GM23248 (cell line): ENCODE results near the gene BDNF. TPM values are rescaled to one million over a fixed set of nuclear protein-coding genes. Genes with fewer than 3 reads are reported as not detected.
"Not testable (repeated sequence)": the region's sequence is repeated elsewhere in the genome, so short reads cannot be mapped to it uniquely, and the experiment has no call there.

Source experiments
- DNase-seq: peaks from one replicate; pipeline ENCODE4 v3.0.0-alpha.2; 2015
- H2AFZ ChIP-seq: fragments of 200-600 bp; sonication (generic); 2 replicates; pipeline ENCODE4 v1.6.1; 2016; ENCODE audit warnings: antibody characterized with exemption
- H3F3A ChIP-seq: fragments of 200-600 bp; sonication (generic); 2 replicates; pipeline ENCODE4 v1.6.1; 2016; ENCODE audit warnings: mild to moderate bottlenecking, antibody characterized with exemption, mixed run types; ENCODE audit not compliant: insufficient read depth
- H3K27ac ChIP-seq: fragments of 200-600 bp; sonication (generic); 2 replicates; pipeline ENCODE4 v1.5.1; 2016; ENCODE audit warnings: mild to moderate bottlenecking
- H3K27me3 ChIP-seq: fragments of 200-600 bp; sonication (generic); replicated peaks from 2 replicates; pipeline ENCODE4 v1.6.1; 2016; ENCODE audit warnings: mild to moderate bottlenecking; ENCODE audit not compliant: insufficient read depth
- H3K36me3 ChIP-seq: fragments of 200-600 bp; sonication (generic); 2 replicates; pipeline ENCODE4 v1.6.1; 2016; ENCODE audit warnings: low read depth, mild to moderate bottlenecking
- H3K4me1 ChIP-seq: fragments of 200-600 bp; sonication (generic); 2 replicates; pipeline ENCODE4 v1.6.1; 2016; ENCODE audit warnings: mild to moderate bottlenecking; ENCODE audit not compliant: insufficient read depth
- H3K4me2 ChIP-seq: fragments of 200-600 bp; sonication (generic); one replicate; pipeline ENCODE4 v1.6.1; 2016; ENCODE audit warnings: mild to moderate bottlenecking; ENCODE audit not compliant: unreplicated experiment
- H3K4me3 ChIP-seq: fragments of 200-600 bp; sonication (generic); 2 replicates; pipeline ENCODE4 v1.5.1; 2016; ENCODE audit warnings: mild to moderate bottlenecking
- H3K79me2 ChIP-seq: fragments of 200-600 bp; sonication (generic); 2 replicates; pipeline ENCODE4 v1.6.1; 2016; ENCODE audit warnings: mild to moderate bottlenecking; ENCODE audit not compliant: insufficient read depth
- H3K9ac ChIP-seq: fragments of 200-600 bp; sonication (generic); 2 replicates; pipeline ENCODE4 v1.6.1; 2016; ENCODE audit warnings: mild to moderate bottlenecking
- H3K9me2 ChIP-seq: fragments of 200-600 bp; sonication (generic); 2 replicates; pipeline ENCODE4 v1.6.1; 2016; ENCODE audit warnings: mixed run types, mild to moderate bottlenecking, moderate library complexity; ENCODE audit not compliant: insufficient read depth
- H3K9me3 ChIP-seq: fragments of 200-600 bp; sonication (generic); one replicate; pipeline ENCODE4 v1.6.1; 2017; ENCODE audit warnings: low read depth
- H4K20me1 ChIP-seq: fragments of 200-600 bp; sonication (generic); 2 replicates; pipeline ENCODE4 v1.6.0; 2016; ENCODE audit not compliant: insufficient read depth
- EZH2 ChIP-seq: fragments of 200-600 bp; sonication (generic); IDR thresholded peaks from 2 replicates; pipeline ENCODE4 v1.6.1; 2018; ENCODE audit warnings: antibody characterized with exemption, mild to moderate bottlenecking; ENCODE audit not compliant: insufficient read depth, poor library complexity, severe bottlenecking
- EZH2phosphoT487 ChIP-seq: fragments of 200-600 bp; sonication (generic); IDR thresholded peaks from 2 replicates; pipeline ENCODE4 v1.6.1; 2018; ENCODE audit warnings: antibody characterized with exemption, moderate library complexity, mild to moderate bottlenecking, low read depth; ENCODE audit not compliant: insufficient read depth
- WGBS, 2 experiments: methylation state at CpG; one replicate each; pipeline ENCODE4 v1.1.6; 2015 to 2017; ENCODE audit warnings: low lambda C conversion rate in 2 of 2, low coverage in 1 of 2; ENCODE audit errors: missing lambda C conversion rate in 2 of 2; 5-methylcytosine and 5-hydroxymethylcytosine counted together
- in situ Hi-C: fragments of 300-500 bp; cut with MboI; formaldehyde crosslinking; loops from 2 replicates; pipeline ENCODE4 v1.15.0; 2020
- polyA plus RNA-seq: library from polyadenylated mRNA; unstranded; fragments of >200 nt; fragmentation: Nextera tagmentation; extraction: Ambion mirVana; gene quantifications from 2 replicates; pipeline ENCODE4 v1.2.1, GENCODE V29; 2016
- total RNA-seq: library from RNA; depleted of rRNA; stranded (reverse); fragments of >200 nt; shearing (Covaris generic); gene quantifications from 2 replicates; pipeline ENCODE4 v1.2.3, GENCODE V29; 2014

The BDNF gene
- total and polyA plus RNA-seq, 2 experiments from 2014 or later = 58.1 to 63.6 TPM

DNA sequence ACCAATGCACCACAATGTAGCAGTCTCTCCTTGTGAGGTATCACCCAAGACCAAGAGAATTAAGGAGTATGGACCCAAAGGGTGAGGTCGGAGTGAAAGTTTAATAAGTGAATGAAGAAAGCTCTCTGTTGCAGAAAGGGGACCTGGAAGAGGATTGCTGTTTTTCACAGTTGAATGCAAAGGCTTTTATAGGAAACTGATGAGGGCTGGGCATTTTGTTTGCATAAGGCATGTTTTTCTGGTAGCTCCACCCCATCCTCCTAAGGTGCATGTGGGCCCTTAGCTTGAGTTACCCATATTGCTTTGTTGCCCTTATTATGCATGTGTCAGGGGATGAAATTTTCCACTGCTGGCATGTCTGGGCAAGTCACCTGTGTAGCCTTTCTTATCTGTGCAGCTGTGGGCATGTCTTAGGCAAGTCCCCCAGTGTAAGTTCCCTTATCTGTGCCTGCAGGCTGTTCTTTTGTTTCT is 64.7 kb downstream of the BDNF start:
- DNase-seq = no peak
- Histone ChIP-seq H3F3A (no peaks in the 10 kb centered on the region), H3K9ac (no peak overlapping the region), H4K20me1 (no peaks in the 10 kb centered on the region), H3K4me2 (no peak overlapping the region), H3K27ac (no peak overlapping the region), H3K4me1 (no peaks in the 10 kb centered on the region), H2AFZ (no peak overlapping the region), H3K9me3 (no peaks in the 10 kb centered on the region), H3K27me3 (no peaks in the 10 kb centered on the region), H3K4me3 (no peak overlapping the region), H3K36me3 (no peaks in the 10 kb centered on the region), H3K79me2 (no peaks in the 10 kb centered on the region), H3K9me2 (no peaks in the 10 kb centered on the region)
- WGBS, 2 experiments = 36 to 42% methylated on average over 1 of the region's 1 CpG
- TF ChIP-seq EZH2phosphoT487 (no peak), EZH2 (no peak)
- in situ Hi-C loops = no loop called here

DNA sequence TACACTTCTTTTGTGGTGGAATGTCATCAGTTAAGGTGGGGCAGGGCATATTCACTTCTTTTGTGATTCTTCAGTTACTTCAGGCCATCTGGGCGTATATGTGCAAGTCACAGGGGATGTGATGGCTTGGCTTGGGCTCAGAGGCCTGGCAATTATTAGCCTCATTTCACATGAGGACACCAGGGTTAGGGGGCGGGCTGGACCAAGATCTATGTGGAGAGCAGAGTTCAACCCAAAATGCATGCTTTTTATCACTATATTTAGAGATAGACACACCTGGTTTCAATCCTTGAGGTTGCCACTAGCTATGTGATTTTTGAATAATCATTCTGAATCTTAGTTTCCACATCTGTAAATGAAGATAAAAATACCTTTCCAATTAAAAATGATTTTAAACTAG is 65.5 kb downstream of the BDNF start:
- H3K9ac ChIP-seq, DNase-seq, H3K9me3 ChIP-seq, H3K4me1 ChIP-seq, H3K4me3 ChIP-seq, in situ Hi-C loops, H3K27ac ChIP-seq, H4K20me1 ChIP-seq, H2AFZ ChIP-seq, H3K79me2 ChIP-seq, H3K4me2 ChIP-seq, H3K9me2 ChIP-seq, H3K36me3 ChIP-seq, H3K27me3 ChIP-seq, H3F3A ChIP-seq: not testable (repeated sequence)
- WGBS, 2 experiments = 50 to 51% methylated on average over 2 of the region's 2 CpGs

DNA sequence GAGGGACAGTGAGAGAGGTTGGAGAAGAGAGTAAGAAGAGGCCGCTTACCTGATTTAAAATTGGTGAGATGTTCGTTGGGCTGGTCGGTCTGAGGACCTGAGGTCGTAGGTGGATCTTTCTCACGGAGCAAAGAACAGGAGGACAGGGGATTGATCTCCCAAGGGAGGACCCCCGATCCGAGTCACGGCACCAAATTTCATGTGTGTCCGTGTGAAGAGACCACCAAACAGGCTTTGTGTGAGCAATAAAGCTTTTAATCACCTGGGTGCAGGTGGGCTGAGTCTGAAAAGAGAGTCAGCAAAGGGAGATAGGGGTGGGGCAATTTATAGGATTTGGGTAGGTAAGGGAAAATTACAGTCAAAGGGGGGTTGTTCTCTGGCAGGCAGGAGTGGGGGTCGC is 66.0 kb downstream of the BDNF start:
- H3F3A ChIP-seq, H3K4me1 ChIP-seq, in situ Hi-C loops, H3K9ac ChIP-seq, H3K27me3 ChIP-seq, H2AFZ ChIP-seq, H3K9me2 ChIP-seq, H3K36me3 ChIP-seq, DNase-seq, H3K9me3 ChIP-seq, H4K20me1 ChIP-seq, H3K4me3 ChIP-seq, H3K27ac ChIP-seq, H3K4me2 ChIP-seq, H3K79me2 ChIP-seq: not testable (repeated sequence)
- 81 to 84% methylated on average over 10 of the region's 10 CpGs for WGBS, 2 experiments

DNA sequence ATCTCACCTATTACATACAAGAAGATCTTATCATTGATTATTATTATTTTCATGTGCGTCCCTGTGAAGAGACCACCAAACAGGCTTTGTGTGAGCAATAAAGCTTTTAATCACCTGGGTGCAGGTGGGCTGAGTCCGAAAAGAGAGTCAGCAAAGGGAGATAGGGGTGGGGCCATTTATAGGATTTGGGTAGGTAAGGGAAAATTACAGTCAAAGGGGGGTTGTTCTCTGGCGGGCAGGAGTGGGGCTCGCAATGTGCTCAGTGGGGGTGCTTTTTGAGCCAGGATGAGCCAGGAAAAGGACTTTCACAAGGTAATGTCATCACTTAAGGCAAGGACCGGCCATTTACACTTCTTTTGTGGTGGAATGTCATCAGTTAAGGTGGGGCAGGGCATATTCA is 71.2 kb downstream of the BDNF start:
- H3K4me1 ChIP-seq, H3K27ac ChIP-seq, H3K79me2 ChIP-seq, H3K9me3 ChIP-seq, H3K9me2 ChIP-seq, H3K4me2 ChIP-seq, H2AFZ ChIP-seq, H3K27me3 ChIP-seq, DNase-seq, in situ Hi-C loops, H3K9ac ChIP-seq, H4K20me1 ChIP-seq, H3K36me3 ChIP-seq, H3F3A ChIP-seq, H3K4me3 ChIP-seq: not testable (repeated sequence)
- WGBS, 2 experiments = 76 to 78% methylated on average over 5 of the region's 5 CpGs

DNA sequence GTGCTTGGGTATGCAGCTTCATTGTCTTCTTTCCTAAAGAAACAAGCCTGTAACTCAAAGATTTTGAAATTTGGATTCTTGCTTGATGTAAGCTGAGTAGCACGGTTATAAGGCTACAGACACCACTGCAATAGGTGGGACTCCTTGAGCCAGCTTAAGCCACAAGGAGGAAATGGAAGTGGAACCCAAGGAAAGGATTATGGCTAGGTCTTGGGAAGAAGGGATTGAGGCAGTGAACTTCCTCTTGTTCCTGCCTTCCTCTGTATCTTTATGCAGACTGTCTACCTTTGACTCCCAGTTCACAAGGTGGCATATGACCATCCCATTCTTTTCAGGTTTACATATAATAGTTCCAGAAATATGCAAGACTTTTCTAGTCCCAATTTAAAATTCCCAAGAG is 72.3 kb downstream of the BDNF start:
- in situ Hi-C loops = no loop called here
- no peaks in the 10 kb centered on the region for H3F3A ChIP-seq

More for the DNA sequence above, 72.3 kb downstream of the BDNF start:
- Histone ChIP-seq H2AFZ (no peak overlapping the region), H3K79me2 (no peaks in the 10 kb centered on the region), H3K27me3 (no peaks in the 10 kb centered on the region), H3K9me3 (no peaks in the 10 kb centered on the region), H4K20me1 (no peaks in the 10 kb centered on the region), H3K36me3 (no peaks in the 10 kb centered on the region), H3K9ac (no peak overlapping the region), H3K4me1 (no peaks in the 10 kb centered on the region), H3K9me2 (no peaks in the 10 kb centered on the region), H3K4me2 (no peak overlapping the region), H3K27ac (no peak overlapping the region), H3K4me3 (no peak overlapping the region)
- no peak for TF ChIP-seq EZH2phosphoT487
- TF ChIP-seq EZH2 = no peak
- 67 to 76% methylated on average over 1 of the region's 1 CpG for WGBS, 2 experiments
- no peak for DNase-seq
